ENCODE data around the gene DGKG. TPM values are rescaled to one million over a fixed set of nuclear protein-coding genes. Genes with fewer than 3 reads are reported as not detected.

DGKG gene
- polyA plus RNA-seq, 1 of the 3 experiments (the other 2 are of a cell fraction) = 0.12 TPM

GRCh38 chr3:186383026-186383993, 21.3 kb upstream of the DGKG start:
- 51% methylated on average over 15 of the region's 18 CpGs for WGBS (ENCODE audit: low lambda C conversion rate)
- Histone ChIP-seq H3K27me3 (ENCODE audit: insufficient read depth) (no peaks in the 10 kb centered on the region), H3F3A (replicated peaks; ENCODE audit: insufficient read depth) (no peaks in the 10 kb centered on the region), H3K9ac (no peak overlapping the region), H3K9me2 (no peaks in the 10 kb centered on the region), H4K20me1 (ENCODE audit: insufficient read depth) (no peaks in the 10 kb centered on the region), H3K4me2 (no peak overlapping the region), H3K4me1 (ENCODE audit: control insufficient read depth in 1 of 2, insufficient read depth in 2 of 2, low read depth in 1 of 2, low read length in 1 of 2) (no peaks in the 10 kb centered on the region; a peak in 1 of 4 replicates), H3K36me3 (replicated peaks in 1 of 2; ENCODE audit: control insufficient read depth in 1 of 2, insufficient read depth in 2 of 2, low read length in 1 of 2) (no peaks in the 10 kb centered on the region), H3K79me2 (ENCODE audit: insufficient read depth) (no peaks in the 10 kb centered on the region), H2AFZ (ENCODE audit: low read depth) (no peak overlapping the region), H3K27ac (ENCODE audit: low read depth in 2 of 2, low read length in 1 of 2) (no peak overlapping the region), H3K9me3 (no peaks in the 10 kb centered on the region), H3K4me3 (ENCODE audit: low read depth in 2 of 2, low read length in 1 of 2) (no peak overlapping the region)
- ChIA-PET POLR2A (no interaction called here), CTCF (interaction anchor here (1.0 kb wide), 1 partner anchor 11 kb away, joined by 3 read pairs; no protein-coding TSS in a partner anchor)
- DNase-seq = no peak
- no peak for TF ChIP-seq MEF2A (IDR thresholded peaks at IDR 0.05; ENCODE audit: borderline replicate concordance, low read depth)
- no peak for TF ChIP-seq NRF1 (IDR thresholded peaks at IDR 0.05; ENCODE audit: low read depth, low read length)
- TF ChIP-seq, protein P1, sequence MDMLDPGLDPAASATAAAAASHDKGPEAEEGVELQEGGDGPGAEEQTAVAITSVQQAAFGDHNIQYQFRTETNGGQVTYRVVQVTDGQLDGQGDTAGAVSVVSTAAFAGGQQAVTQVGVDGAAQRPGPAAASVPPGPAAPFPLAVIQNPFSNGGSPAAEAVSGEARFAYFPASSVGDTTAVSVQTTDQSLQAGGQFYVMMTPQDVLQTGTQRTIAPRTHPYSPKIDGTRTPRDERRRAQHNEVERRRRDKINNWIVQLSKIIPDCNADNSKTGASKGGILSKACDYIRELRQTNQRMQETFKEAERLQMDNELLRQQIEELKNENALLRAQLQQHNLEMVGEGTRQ (IDR thresholded peaks at IDR 0.05; ENCODE audit: borderline replicate concordance, low read depth, low read length) = no peak
- no peak for TF ChIP-seq EZH2phosphoT487 (IDR thresholded peaks at IDR 0.05; ENCODE audit: borderline replicate concordance, low read depth)
- TF ChIP-seq YY1 (IDR thresholded peaks at IDR 0.05; ENCODE audit: low read depth) = no peak

- H3K79me2 ChIP-seq (ENCODE audit: insufficient read depth) = no peaks in the 10 kb centered on the region
- H2AFZ ChIP-seq (ENCODE audit: low read depth) = no peak overlapping the region
- no peaks in the 10 kb centered on the region for H3K9me3 ChIP-seq
- DNase-seq = no peak
- ChIA-PET CTCF (interaction anchor here (1.4 kb wide), 1 partner anchor 30 kb away, joined by 4 read pairs; no protein-coding TSS in a partner anchor), POLR2A (no interaction called here)
- H3K9me2 ChIP-seq = no peaks in the 10 kb centered on the region
- no peak overlapping the region for H3K4me3 ChIP-seq (ENCODE audit: low read depth in 2 of 2, low read length in 1 of 2)
- no peaks in the 10 kb centered on the region for H3K36me3 ChIP-seq (replicated peaks in 1 of 2; ENCODE audit: control insufficient read depth in 1 of 2, insufficient read depth in 2 of 2, low read length in 1 of 2)
- no peak overlapping the region for H3K4me2 ChIP-seq
- H3K9ac ChIP-seq = no peak overlapping the region
- H3K27ac ChIP-seq (ENCODE audit: low read depth in 2 of 2, low read length in 1 of 2) = no peak overlapping the region
- H3F3A ChIP-seq (replicated peaks; ENCODE audit: insufficient read depth) = no peaks in the 10 kb centered on the region
- no peaks in the 10 kb centered on the region; a peak in 1 of 4 replicates for H3K4me1 ChIP-seq (ENCODE audit: control insufficient read depth in 1 of 2, insufficient read depth in 2 of 2, low read depth in 1 of 2, low read length in 1 of 2)
- H3K27me3 ChIP-seq (ENCODE audit: insufficient read depth) = no peaks in the 10 kb centered on the region
- 43% methylated on average over 6 of the region's 6 CpGs for WGBS (ENCODE audit: low lambda C conversion rate)
- TF ChIP-seq TEAD4 (IDR thresholded peaks at IDR 0.05; ENCODE audit: borderline replicate concordance, insufficient read depth) (no peak), EP300 (IDR thresholded peaks at IDR 0.05; ENCODE audit: borderline replicate concordance in 1 of 2, low read depth in 1 of 2, low read length in 1 of 2) (no peak), FOXJ3 (CRISPR knock-in tag; IDR thresholded peaks at IDR 0.05) (no peak), MXI1 (IDR thresholded peaks at IDR 0.05; ENCODE audit: low read depth, low read length) (no peak), GABPA (IDR thresholded peaks at IDR 0.05; ENCODE audit: low read depth) (no peak), REST (IDR thresholded peaks at IDR 0.05; ENCODE audit: low read depth, low read length) (no peak), RAD21 (IDR thresholded peaks at IDR 0.05; ENCODE audit: low read length) (no peak), EZH2phosphoT487 (IDR thresholded peaks at IDR 0.05; ENCODE audit: borderline replicate concordance, low read depth) (no peak), NFIC (IDR thresholded peaks at IDR 0.05; ENCODE audit: borderline replicate concordance) (no peak)
- H4K20me1 ChIP-seq (ENCODE audit: insufficient read depth) = no peaks in the 10 kb centered on the region
Observed at GRCh38 chr3:186382217-186382885, 20.3 kb upstream of the DGKG start.
